Right atrium auricular region (tissue), 2 donors: ENCODE measurements around the gene PNPLA7. TPM values are rescaled to one million over a fixed set of nuclear protein-coding genes. Genes with fewer than 3 reads are reported as not detected.

Experiments
- DNase-seq: peaks from one replicate; pipeline ENCODE4 v3.0.0-alpha.2; 2019; ENCODE audit warnings: low spot score
- H3K27ac ChIP-seq, 2 donors: fragments of 200-600 bp; sonication (generic); 1 replicate in 1 of 2; 2 replicates in 1 of 2; pipeline ENCODE4 v1.5.1; 2016 to 2019
- H3K27me3 ChIP-seq, 2 donors: fragments of 200-600 bp; sonication (generic); one replicate each; pipeline versions ENCODE4 v1.5.1 to v1.6.0; 2017 to 2019
- H3K36me3 ChIP-seq: fragments of 200-600 bp; sonication (generic); one replicate; pipeline ENCODE4 v1.5.1; 2016
- H3K4me1 ChIP-seq, 2 donors: fragments of 200-600 bp; sonication (generic); one replicate each; pipeline versions ENCODE4 v1.5.1 to v1.6.0; 2017 to 2019
- H3K4me3 ChIP-seq, 2 donors: fragments of 200-600 bp; sonication (generic); 1 replicate in 1 of 2; 2 replicates in 1 of 2; pipeline ENCODE4 v1.5.1; 2017 to 2019; ENCODE audit warnings: mild to moderate bottlenecking in 1 of 2, moderate library complexity in 1 of 2
- H3K9me3 ChIP-seq, 2 donors: fragments of 200-600 bp; sonication (generic); one replicate each; pipeline ENCODE4 v1.5.1; 2019
- CTCF ChIP-seq, 2 donors: fragments of 200-600 bp; sonication (generic); IDR thresholded peaks; one replicate each; pipeline ENCODE4 v1.5.1; 2019; ENCODE audit warnings: antibody characterized with exemption in 2 of 2
- total RNA-seq, 2 donors: library from RNA; depleted of rRNA; stranded (reverse); fragments of >200 nt; gene quantifications; one replicate each; pipeline ENCODE4 v1.1.0, GENCODE V29; 2016

PNPLA7 gene
- total RNA-seq, 2 donors from 2014 or later: 4.4 to 4.6 TPM

DNA sequence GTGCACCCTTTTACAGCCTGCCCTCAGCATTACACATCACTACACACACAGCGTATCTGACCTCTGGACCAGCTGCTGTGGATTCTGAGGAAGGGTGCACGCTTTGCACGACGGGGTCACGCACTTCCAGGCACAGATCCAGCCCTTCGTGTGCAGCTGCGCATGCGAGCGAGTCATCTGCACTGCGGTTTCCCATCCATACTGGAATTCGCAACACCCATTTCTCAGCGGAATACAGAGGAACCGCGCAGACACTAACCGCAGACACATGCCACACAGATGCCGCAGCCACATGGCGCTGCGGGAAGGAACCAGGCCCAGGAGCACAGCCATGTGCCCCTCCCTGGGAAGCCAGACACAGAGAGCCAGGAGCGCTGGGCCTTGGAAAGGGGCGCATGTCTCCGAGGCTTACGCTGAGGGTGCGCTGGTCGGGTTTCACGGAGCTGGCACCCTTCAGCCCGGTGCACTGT is 43.5 kb downstream of the PNPLA7 start:
- H3K9me3 ChIP-seq: no peaks in the 10 kb centered on the region
- H3K4me1 ChIP-seq: no peaks in the 10 kb centered on the region
- no peak for DNase-seq
- H3K27me3 ChIP-seq: no peaks in the 10 kb centered on the region
- TF ChIP-seq CTCF (IDR thresholded peaks at IDR 0.05): no peak
- H3K4me3 ChIP-seq: no peak overlapping the region
- H3K27ac ChIP-seq: no peak overlapping the region
- no peaks in the 10 kb centered on the region for H3K36me3 ChIP-seq

DNA sequence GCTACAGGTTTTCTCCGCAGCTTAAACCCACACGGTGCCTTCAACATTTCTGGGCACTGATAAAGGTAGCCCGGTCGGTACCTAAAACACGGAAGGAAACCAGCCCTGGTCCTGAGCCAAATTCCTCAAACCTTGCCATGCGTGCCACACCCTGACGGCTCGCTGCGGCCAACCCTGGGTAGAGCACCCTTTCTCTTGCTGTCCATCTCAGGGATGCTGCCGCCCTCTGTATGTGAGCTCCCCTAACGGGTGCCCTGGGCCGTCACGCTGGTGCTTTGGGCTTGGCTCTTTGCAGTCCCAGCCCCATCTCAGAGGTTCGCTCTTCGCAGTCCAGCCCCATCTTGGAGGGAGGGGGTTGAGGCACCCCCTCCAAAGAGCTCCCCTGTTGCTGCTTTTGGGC is 43.9 kb downstream of the PNPLA7 start:
- H3K27ac ChIP-seq: no peak overlapping the region
- H3K27me3 ChIP-seq: no peaks in the 10 kb centered on the region
- DNase-seq: no peak
- TF ChIP-seq CTCF (IDR thresholded peaks at IDR 0.05): no peak
- H3K9me3 ChIP-seq: no peaks in the 10 kb centered on the region
- no peaks in the 10 kb centered on the region for H3K4me1 ChIP-seq
- H3K4me3 ChIP-seq: no peak overlapping the region
- no peaks in the 10 kb centered on the region for H3K36me3 ChIP-seq

DNA sequence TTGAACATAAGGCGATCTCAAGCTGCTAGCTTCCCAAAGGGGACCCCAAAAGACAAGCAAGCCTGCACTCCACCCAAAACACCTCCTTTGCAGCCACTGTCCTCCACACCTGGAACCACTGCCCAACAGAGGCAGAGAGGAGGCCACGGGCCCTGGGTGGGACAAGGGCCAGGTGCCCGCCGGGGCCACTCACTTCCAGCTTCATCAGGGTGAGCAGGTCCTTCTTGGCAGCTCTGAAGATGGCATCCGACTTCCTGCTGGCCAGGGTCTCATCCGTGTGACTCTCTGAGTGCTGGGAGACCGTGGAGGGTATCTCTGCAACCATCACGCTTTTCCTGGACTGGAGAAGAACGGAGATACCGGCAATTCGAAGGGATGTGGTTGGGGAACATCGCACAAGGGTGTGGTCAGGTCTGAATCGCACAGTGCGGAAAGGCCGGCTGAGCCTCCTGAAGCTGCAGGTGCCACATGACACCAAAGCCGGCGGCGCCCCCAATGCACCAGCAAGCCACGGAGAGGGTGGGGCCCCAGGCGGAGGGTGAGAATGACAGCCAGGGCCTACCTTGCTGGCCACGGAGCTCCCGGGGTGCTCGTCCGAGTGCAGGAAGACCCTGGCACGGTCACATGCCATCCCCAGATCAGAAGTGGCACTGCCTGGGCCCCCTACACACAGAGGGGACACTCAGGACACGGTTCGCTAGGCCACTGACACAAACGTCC is 44.6 kb downstream of the PNPLA7 start:
- no peaks in the 10 kb centered on the region for H3K9me3 ChIP-seq
- H3K4me3 ChIP-seq: no peak overlapping the region
- no peak for TF ChIP-seq CTCF (IDR thresholded peaks at IDR 0.05)
- H3K4me1 ChIP-seq: no peaks in the 10 kb centered on the region
- no peak for DNase-seq
- peaks cover 1% of the 10 kb centered on the region for H3K36me3 ChIP-seq
- H3K27ac ChIP-seq: no peak overlapping the region
- H3K27me3 ChIP-seq: no peaks in the 10 kb centered on the region

DNA sequence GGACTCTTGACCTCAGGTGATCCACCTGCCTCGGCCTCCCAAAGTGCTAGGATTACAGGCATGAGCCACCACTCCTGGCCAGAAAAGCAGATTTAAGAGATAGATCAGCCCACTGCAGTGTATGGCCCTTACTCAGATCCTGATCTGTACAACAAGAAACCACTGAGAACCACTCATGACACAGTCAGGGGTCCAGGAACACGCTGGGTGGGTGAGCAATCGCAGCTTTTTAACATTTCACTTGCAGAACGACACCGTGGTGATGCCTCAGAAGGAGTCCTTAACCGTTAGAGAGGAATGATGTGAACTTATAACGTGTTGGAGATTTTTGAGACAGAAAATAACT is 45.8 kb downstream of the PNPLA7 start:
- Histone ChIP-seq H3K4me3 (no peak overlapping the region), H3K36me3 (peaks cover 7% of the 10 kb centered on the region), H3K9me3 (no peaks in the 10 kb centered on the region), H3K27ac (no peak overlapping the region), H3K27me3 (no peaks in the 10 kb centered on the region), H3K4me1 (no peaks in the 10 kb centered on the region)
- no peak for TF ChIP-seq CTCF (IDR thresholded peaks at IDR 0.05)
- DNase-seq: no peak

DNA sequence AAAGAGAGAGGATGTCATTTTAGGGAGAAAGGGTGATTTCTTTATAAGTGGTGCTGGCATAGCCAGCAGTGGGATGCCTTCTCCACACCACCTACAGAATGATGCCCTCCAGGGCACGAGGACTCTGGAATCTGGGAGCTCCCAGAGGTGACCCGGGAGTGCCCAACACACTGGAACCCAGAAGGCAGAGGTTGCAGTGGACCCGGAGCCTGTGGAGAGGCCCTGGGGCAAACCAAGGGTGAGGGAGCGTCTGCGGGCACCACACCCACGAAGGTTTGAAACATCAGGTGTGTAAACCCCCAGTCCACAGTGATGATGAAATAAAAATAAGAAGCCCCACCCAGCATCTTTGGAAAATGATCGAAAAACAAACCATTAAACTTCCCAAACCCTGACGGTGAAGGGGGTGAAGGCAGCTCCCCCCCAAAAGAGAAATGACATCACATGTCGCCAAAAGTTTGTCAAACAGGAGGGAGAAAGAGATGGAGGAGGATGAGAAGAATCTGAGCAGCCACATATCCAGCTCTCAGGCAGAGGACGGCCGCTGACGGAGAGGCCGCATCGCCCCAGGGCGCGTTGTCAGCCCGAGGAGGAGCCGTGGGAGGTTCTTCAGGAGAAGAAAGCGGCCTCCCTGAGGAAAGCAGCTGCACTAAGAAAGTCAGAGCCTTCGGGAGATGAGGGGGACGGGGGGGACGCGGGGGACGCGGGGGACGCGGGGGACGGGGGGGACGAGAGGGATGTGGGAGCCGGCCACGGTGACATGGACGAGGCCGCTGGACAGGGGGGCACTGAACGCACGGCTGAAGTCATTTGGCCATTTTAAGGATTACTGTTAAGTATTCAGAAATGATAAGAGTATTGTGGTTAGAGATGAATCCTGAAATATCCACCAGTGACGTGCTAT is 47.9 kb downstream of the PNPLA7 start:
- no peak for DNase-seq
- Histone ChIP-seq H3K36me3 (peaks cover 12% of the 10 kb centered on the region), H3K27me3 (no peaks in the 10 kb centered on the region), H3K27ac (no peak overlapping the region), H3K4me3 (no peak overlapping the region), H3K9me3 (no peaks in the 10 kb centered on the region), H3K4me1 (no peaks in the 10 kb centered on the region)
- TF ChIP-seq CTCF (IDR thresholded peaks at IDR 0.05): no peak
